ENCODE data around the gene TFDP2. TPM values are rescaled to one million over a fixed set of nuclear protein-coding genes. Genes with fewer than 3 reads are reported as not detected.

Gene TFDP2
- total RNA-seq, 2 donors from 2014 or later = 62.7 to 76.4 TPM

DNA sequence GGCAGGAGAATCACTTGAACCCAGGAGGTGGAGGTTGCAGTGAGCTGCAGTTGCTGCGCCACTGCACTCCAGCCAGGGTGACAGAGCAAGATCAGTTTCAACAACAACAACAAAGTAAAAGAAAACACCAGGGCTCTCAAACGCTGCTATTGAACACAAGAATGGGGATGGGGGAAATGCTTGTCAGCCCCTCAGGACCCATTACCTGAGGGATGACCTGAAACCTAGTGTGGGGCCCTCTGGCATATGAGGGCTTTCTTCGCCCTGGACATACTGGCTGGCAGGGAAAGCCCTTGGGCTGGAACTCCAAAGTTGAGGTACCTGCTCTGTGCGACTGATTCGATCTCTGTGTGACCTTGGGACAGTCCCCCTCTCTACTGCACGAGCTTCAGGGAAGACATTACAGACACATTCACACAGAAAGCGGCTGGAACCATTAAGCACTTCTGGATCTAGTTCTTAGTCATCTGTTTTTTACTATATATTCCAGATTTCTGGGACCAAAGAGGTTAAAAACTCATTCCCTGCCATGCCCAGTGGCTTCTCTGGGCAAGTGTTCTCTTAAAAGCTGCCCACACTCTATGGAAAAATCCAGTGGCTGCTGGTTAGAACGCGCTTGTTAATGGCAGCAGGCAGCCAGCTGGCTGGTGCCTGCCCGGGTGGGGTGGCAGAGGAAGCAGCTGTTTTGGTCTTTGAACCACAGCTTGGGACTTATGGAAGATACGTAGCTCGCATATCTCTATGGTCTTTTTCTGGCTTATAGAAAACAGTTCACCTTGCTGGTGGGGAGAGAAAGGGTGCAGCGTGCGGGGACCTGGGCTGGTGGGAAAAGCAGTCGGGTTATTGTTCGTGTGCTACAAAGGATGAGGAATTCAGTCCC lies 215.7 kb downstream of the TFDP2 start:
- Mint-ChIP-seq H3K4me1 (peaks cover 1% of the 10 kb centered on the region), H3K27me3 (ENCODE audit: insufficient read depth) (no peaks in the 10 kb centered on the region), H3K27ac (no peak overlapping the region), H3K4me3 (no peak overlapping the region), H3K36me3 (ENCODE audit: low read depth) (no peaks in the 10 kb centered on the region), H3K9me3 (no peaks in the 10 kb centered on the region)
- WGBS, 2 experiments (ENCODE audit: insufficient coverage in 1 of 2, insufficient read length in 1 of 2) = 94 to 97% methylated on average over 13 to 16 of the region's 16 CpGs
- Histone ChIP-seq H3K36me3 (ENCODE audit: control insufficient read depth, insufficient read depth, low read length) (no peaks in the 10 kb centered on the region), H3K27ac (ENCODE audit: low read depth, low read length) (no peak overlapping the region), H3K9me3 (ENCODE audit: control insufficient read depth, low read length) (no peaks in the 10 kb centered on the region), H3K4me1 (ENCODE audit: control insufficient read depth, insufficient read depth, low read length) (no peaks in the 10 kb centered on the region), H3K27me3 (ENCODE audit: control insufficient read depth, insufficient read depth, low read length, poor library complexity, severe bottlenecking) (no peaks in the 10 kb centered on the region), H3K4me3 (ENCODE audit: low read length) (no peak overlapping the region), H3K9ac (ENCODE audit: extremely low read depth, low read length, poor library complexity, severe bottlenecking) (no peak overlapping the region)
- DNase-seq = peak; percentile 41
- TF ChIP-seq, protein P1, sequence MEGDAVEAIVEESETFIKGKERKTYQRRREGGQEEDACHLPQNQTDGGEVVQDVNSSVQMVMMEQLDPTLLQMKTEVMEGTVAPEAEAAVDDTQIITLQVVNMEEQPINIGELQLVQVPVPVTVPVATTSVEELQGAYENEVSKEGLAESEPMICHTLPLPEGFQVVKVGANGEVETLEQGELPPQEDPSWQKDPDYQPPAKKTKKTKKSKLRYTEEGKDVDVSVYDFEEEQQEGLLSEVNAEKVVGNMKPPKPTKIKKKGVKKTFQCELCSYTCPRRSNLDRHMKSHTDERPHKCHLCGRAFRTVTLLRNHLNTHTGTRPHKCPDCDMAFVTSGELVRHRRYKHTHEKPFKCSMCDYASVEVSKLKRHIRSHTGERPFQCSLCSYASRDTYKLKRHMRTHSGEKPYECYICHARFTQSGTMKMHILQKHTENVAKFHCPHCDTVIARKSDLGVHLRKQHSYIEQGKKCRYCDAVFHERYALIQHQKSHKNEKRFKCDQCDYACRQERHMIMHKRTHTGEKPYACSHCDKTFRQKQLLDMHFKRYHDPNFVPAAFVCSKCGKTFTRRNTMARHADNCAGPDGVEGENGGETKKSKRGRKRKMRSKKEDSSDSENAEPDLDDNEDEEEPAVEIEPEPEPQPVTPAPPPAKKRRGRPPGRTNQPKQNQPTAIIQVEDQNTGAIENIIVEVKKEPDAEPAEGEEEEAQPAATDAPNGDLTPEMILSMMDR (conservative IDR thresholded peaks at IDR 0.05) = no peak

DNA sequence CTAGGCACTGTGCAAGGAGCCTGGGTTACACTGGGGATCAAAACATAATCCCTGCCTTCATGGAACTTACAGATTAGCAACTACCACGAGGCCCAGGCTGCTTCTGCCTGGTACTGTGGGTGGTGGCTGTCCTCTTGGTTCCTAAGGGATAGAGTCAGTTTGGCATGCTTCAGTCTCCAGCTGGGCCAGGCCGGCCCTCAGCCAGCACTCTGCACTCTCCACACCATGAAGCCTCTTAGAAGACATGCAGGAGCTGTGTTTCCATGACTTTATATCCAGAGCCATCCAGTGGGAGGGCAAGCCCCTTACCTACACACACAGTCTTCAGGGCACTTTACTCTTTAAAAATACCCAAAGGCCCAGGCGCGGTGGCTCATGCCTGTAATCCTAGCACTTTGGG lies 218.5 kb downstream of the TFDP2 start:
- Mint-ChIP-seq H3K4me3 (no peak overlapping the region), H3K27ac (no peak overlapping the region), H3K36me3 (ENCODE audit: low read depth) (peaks cover 12% of the 10 kb centered on the region), H3K4me1 (no peaks in the 10 kb centered on the region), H3K27me3 (ENCODE audit: insufficient read depth) (no peaks in the 10 kb centered on the region), H3K9me3 (no peaks in the 10 kb centered on the region)
- no peak for DNase-seq
- Histone ChIP-seq H3K4me1 (ENCODE audit: control insufficient read depth, insufficient read depth, low read length) (no peaks in the 10 kb centered on the region), H3K36me3 (ENCODE audit: control insufficient read depth, insufficient read depth, low read length) (peaks cover 15% of the 10 kb centered on the region), H3K9me3 (ENCODE audit: control insufficient read depth, low read length) (no peaks in the 10 kb centered on the region), H3K9ac (ENCODE audit: extremely low read depth, low read length, poor library complexity, severe bottlenecking) (no peak overlapping the region), H3K27me3 (ENCODE audit: control insufficient read depth, insufficient read depth, low read length, poor library complexity, severe bottlenecking) (no peaks in the 10 kb centered on the region), H3K27ac (ENCODE audit: low read depth, low read length) (no peak overlapping the region), H3K4me3 (ENCODE audit: low read length) (no peak overlapping the region)
- TF ChIP-seq, protein P1 (conservative IDR thresholded peaks at IDR 0.05) = no peak
- WGBS, 2 experiments (ENCODE audit: insufficient coverage in 1 of 2, insufficient read length in 1 of 2) = 83 to 93% methylated on average over 3 to 4 of the region's 4 CpGs

DNA sequence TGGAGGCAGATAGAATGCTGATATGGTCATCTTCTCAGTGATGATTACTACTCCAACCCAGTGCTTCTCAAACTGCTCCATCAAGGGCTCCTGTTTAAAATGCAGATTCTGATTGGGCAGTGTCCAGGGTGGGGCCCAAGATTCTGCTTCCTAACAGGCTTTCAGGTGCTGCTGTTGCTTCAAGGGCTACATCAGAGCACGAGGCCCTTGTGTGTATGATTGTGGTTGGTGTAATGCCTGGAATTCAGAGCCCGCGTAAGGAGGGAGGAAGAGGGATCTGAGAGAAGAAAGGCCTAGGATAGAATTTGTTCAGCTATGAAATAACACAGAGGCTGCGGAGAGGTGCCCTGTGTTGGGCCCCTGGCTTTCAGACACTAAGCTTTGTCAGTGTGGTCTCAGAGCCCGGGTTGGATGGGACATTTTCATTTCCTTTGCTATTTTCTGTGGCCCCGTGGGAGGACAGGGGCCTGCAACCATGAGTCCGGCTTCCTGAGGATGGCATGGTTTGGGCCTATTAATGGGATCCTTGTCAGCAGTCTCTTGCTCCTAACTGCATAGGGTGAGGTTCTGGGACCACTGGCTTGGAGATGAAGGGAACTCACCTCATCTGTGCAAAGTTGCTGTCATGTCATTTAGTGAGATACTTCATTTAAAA lies 219.9 kb downstream of the TFDP2 start:
- no peak overlapping the region for H3K4me3 Mint-ChIP-seq
- Histone ChIP-seq H3K4me1 (ENCODE audit: control insufficient read depth, insufficient read depth, low read length) (no peaks in the 10 kb centered on the region), H3K27ac (ENCODE audit: low read depth, low read length) (no peak overlapping the region), H3K9me3 (ENCODE audit: control insufficient read depth, low read length) (no peaks in the 10 kb centered on the region), H3K36me3 (ENCODE audit: control insufficient read depth, insufficient read depth, low read length) (peaks cover 23% of the 10 kb centered on the region), H3K4me3 (ENCODE audit: low read length) (no peak overlapping the region), H3K9ac (ENCODE audit: extremely low read depth, low read length, poor library complexity, severe bottlenecking) (no peak overlapping the region), H3K27me3 (ENCODE audit: control insufficient read depth, insufficient read depth, low read length, poor library complexity, severe bottlenecking) (no peaks in the 10 kb centered on the region)
- no peak for DNase-seq
- H3K36me3 Mint-ChIP-seq (ENCODE audit: low read depth) = peaks cover 20% of the 10 kb centered on the region
- TF ChIP-seq, protein P1 (conservative IDR thresholded peaks at IDR 0.05) = no peak
- H3K27me3 Mint-ChIP-seq (ENCODE audit: insufficient read depth) = no peaks in the 10 kb centered on the region
- H3K4me1 Mint-ChIP-seq = no peaks in the 10 kb centered on the region
- 90 to 92% methylated on average over 4 to 7 of the region's 7 CpGs for WGBS, 2 experiments (ENCODE audit: insufficient coverage in 1 of 2, insufficient read length in 1 of 2)
- peak overlapping the region; percentile 67 for H3K27ac Mint-ChIP-seq
- H3K9me3 Mint-ChIP-seq = no peaks in the 10 kb centered on the region

All from endodermal cell (in vitro differentiated cells).